Right cardiac atrium (tissue), 5 donors: ENCODE results near the gene ARMS2. TPM values are rescaled to one million over a fixed set of nuclear protein-coding genes. Genes with fewer than 3 reads are reported as not detected.

Experiments
- ATAC-seq, 2 donors: fragments of 200-7000 bp; cut with Tn5 transposase; one replicate each; pipeline versions ENCODE4 v1.8.0 to v1.9.1; 2020; ENCODE audit warnings: moderate library complexity in 2 of 2, mild to moderate bottlenecking in 1 of 2
- DNase-seq, 3 donors: peaks; one replicate each; pipeline ENCODE4 v3.0.0-alpha.2; 2020
- H3K27ac ChIP-seq: one replicate; pipeline ENCODE4 v1.5.1; 2013; ENCODE audit warnings: mild to moderate bottlenecking, low read length, control low read depth, moderate library complexity
- H3K27me3 ChIP-seq: one replicate; pipeline ENCODE4 v1.6.1; 2013; ENCODE audit not compliant: control insufficient read depth, insufficient read depth
- H3K4me1 ChIP-seq: one replicate; pipeline ENCODE4 v1.6.1; 2013; ENCODE audit warnings: low read length; ENCODE audit not compliant: control insufficient read depth, insufficient read depth
- H3K4me3 ChIP-seq: one replicate; pipeline ENCODE4 v1.5.1; 2013; ENCODE audit warnings: low read length, control low read depth
- H3K9me3 ChIP-seq: one replicate; pipeline ENCODE4 v1.6.1; 2013; ENCODE audit warnings: low read length; ENCODE audit not compliant: control insufficient read depth
- WGBS: extraction: QIAGEN DNeasy Blood & Tissue Kit; methylation state at CpG from one replicate; pipeline ENCODE4 v1.1.7; 2013; 5-methylcytosine and 5-hydroxymethylcytosine counted together
- intact Hi-C, 4 donors: fragments of 100-400 bp; cut with DNase I; formaldehyde crosslinking; loops; one replicate each; pipeline versions ENCODE4 v1.11.0 to v1.14.0; 2022 to 2023
- polyA plus RNA-seq: library from polyadenylated mRNA; stranded (reverse); fragments of 200-250 nt; gene quantifications from one replicate; pipeline ENCODE4 v1.2.3, GENCODE V29; 2013
- total RNA-seq, 4 donors: library from RNA; stranded (reverse); fragmentation: NEBNext Ultra II Directional; extraction: Animal tissue kit (Norgen Biotek cat#: 25700); gene quantifications; one replicate each; pipeline ENCODE4 v1.2.1, GENCODE V29; 2021
- donor health status: healthy with polysubstance abuse.
- donor health status: DM: no; HTN: yes; CAD: no.
- donor health status: DM: no; HTN: no; CAD: no.
- donor health status: DM: no; HTN: yes; CAD: no; lungs with severe emphysema.
- donor health status: DM: yes; HTN: yes; CAD: no.

The ARMS2 gene
- total and polyA plus RNA-seq, 5 donors: not detected

DNA sequence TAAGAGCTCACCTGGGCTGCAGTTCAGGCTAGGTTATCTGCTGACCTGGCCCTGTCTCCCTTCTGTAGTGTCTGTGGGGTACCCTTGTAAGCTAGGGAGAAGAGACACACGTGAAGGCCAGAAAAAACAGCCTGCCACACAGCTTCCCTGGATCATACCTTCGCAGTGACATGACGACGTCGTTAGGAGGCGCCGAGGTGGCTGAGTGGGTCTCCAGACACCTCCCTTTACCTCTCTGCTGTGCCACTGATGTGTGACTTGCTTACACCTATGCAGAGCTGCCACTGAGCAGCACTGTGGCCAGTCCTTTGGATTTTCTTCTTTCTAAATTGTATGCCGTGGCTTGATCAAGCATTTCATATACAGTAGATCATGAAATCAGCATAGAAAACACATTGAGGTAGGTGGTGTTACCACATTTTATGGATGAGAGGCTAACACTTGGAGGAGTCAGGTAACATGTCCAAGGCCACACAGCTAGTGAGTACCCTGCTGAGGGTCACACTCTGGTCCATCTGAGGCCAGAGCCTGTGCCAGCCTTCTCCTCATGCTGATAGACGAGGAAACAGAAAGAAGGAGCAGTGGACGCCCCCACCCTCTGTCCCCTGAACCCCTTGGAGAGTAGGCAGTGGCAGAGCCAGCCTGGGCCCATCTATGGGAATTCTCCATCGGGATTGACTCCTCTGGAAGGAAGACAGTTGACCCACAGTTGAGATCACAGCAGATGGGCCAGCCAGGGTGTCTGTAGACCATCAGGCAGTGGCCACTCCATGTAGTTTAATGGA lies 30.0 kb downstream of the ARMS2 start:
- DNase-seq: no peak
- no peaks in the 10 kb centered on the region for H3K27me3 ChIP-seq
- peaks cover 8% of the 10 kb centered on the region for H3K4me1 ChIP-seq
- 92% methylated on average over 11 of the region's 11 CpGs for WGBS
- no peaks in the 10 kb centered on the region for H3K9me3 ChIP-seq
- intact Hi-C loops: no loop called here
- H3K27ac ChIP-seq: no peak overlapping the region
- no peak for ATAC-seq
- no peak overlapping the region for H3K4me3 ChIP-seq

DNA sequence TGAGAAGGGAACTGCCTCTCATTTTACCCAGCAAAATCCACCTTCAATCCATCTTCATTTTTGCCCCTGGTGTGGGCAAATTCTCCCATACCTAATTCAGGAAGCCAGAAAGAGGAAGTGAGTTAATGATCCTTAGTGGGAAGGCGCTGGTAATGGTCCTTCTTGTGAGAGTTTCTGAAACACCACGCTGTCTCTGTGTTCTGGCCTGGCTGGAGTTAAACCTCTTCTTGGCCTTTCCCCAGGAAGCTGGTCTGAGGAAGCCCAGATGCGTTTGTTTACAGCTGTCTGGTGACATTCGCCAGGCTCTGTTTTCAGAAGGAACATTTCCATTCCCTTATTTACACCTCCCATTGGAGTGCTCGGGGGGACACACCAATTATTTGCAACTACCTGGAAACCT lies 31.2 kb downstream of the ARMS2 start:
- intact Hi-C loops: no loop called here
- Histone ChIP-seq H3K27me3 (no peaks in the 10 kb centered on the region), H3K4me3 (no peak overlapping the region), H3K27ac (no peak overlapping the region), H3K4me1 (peaks cover 8% of the 10 kb centered on the region), H3K9me3 (no peaks in the 10 kb centered on the region)
- DNase-seq (no peak), ATAC-seq (peak; percentile 16 to 36)
- 13% methylated on average over 5 of the region's 5 CpGs for WGBS

DNA sequence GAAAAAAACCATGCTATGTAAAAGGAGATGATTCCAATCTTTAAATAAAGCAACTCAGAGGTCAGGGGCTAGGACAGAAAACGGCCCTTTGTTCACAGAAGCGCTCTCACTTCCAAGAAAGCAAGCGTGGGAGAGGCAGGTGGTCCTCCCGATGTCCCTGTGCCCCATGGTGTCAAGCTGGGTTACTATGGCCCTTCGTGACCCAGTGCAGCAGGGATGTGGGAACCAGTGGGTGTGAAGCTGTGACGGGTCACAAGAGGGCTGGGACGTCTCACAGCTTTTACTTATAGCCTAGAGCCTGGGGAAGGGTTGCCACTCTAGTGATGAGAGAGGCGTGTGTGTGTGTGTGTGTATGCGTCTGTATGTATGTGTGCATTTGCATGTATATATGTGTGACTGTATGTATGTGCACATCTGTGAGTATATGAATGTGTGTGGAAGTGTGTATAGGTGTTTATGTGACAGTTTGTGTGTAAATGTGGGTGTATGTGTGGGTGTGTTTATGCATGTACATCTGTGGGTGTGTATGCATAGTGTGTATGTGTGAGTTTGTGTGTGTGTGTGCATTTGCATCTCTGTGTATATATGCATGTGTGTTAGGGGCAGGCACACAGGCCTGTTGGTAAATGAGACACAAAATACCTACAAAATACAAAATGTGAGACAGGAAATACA lies 32.1 kb downstream of the ARMS2 start:
- ATAC-seq: peak in 1 of 2 donors; percentile 9
- 64% methylated on average over 9 of the region's 9 CpGs for WGBS
- Histone ChIP-seq H3K9me3 (no peaks in the 10 kb centered on the region), H3K27me3 (no peaks in the 10 kb centered on the region), H3K27ac (no peak overlapping the region), H3K4me3 (no peak overlapping the region), H3K4me1 (peaks cover 8% of the 10 kb centered on the region)
- DNase-seq: no peak
- intact Hi-C loops: no loop called here

DNA sequence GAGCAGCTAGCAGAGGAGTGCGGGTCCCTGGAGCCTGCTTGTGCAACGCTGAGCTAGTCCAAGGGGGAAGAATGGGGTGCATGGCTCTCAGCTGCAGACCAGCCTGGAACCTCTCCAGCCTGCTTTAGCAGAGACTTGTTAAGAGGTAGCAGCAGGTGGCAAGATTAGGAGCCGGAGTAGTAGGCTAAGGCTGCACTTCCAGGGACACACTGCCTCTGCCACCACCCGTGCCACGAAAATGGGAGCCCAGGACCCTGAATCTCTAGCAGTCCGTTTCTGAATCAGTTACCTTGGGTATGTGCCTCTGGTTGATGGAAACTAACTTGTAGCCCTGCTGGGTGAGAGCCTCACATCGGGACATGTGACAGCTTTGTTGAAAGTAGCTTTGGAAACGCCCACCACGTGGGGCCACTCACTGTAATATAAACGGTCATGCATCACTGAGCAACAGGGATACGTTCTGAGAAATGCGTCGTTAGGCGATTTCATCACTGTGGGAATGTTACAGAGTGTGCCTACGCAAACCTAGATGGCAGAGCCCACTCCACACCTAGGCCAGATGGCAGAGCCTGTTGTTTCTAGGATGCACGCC lies 32.8 kb downstream of the ARMS2 start:
- 63% methylated on average over 16 of the region's 16 CpGs for WGBS
- no peak overlapping the region for H3K27ac ChIP-seq
- DNase-seq: no peak

DNA sequence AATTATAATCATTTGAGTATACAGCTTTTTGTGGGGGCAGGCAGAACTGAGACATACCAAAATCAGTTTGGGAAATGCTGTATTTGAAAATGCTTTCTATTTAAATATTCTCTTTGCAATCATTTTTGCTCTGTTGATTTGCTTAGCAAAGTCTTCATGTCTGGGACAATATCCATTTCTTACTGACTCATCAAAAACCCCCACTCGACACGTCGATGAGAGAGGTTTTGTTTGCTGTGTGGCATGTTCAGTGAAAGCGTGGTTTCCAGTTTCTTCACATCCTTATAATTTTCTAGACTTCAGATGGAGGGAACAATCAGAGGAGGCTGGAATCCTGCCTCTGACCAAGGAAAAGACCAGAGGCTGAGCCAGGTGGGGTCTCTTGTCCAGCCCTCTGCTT lies 35.8 kb downstream of the ARMS2 start:
- intact Hi-C loops: no loop called here
- Histone ChIP-seq H3K27ac (no peak overlapping the region), H3K9me3 (no peaks in the 10 kb centered on the region), H3K4me1 (peaks cover 11% of the 10 kb centered on the region), H3K27me3 (no peaks in the 10 kb centered on the region), H3K4me3 (no peak overlapping the region)
- 74% methylated on average over 4 of the region's 4 CpGs for WGBS
- DNase-seq: no peak
- ATAC-seq: no peak

More for the DNA sequence above, 32.8 kb downstream of the ARMS2 start:
- Histone ChIP-seq H3K4me3 (no peak overlapping the region), H3K4me1 (peaks cover 8% of the 10 kb centered on the region), H3K27me3 (no peaks in the 10 kb centered on the region), H3K9me3 (no peaks in the 10 kb centered on the region)
- ATAC-seq: peak; percentile 27 to 69
- intact Hi-C loops: no loop called here

DNA sequence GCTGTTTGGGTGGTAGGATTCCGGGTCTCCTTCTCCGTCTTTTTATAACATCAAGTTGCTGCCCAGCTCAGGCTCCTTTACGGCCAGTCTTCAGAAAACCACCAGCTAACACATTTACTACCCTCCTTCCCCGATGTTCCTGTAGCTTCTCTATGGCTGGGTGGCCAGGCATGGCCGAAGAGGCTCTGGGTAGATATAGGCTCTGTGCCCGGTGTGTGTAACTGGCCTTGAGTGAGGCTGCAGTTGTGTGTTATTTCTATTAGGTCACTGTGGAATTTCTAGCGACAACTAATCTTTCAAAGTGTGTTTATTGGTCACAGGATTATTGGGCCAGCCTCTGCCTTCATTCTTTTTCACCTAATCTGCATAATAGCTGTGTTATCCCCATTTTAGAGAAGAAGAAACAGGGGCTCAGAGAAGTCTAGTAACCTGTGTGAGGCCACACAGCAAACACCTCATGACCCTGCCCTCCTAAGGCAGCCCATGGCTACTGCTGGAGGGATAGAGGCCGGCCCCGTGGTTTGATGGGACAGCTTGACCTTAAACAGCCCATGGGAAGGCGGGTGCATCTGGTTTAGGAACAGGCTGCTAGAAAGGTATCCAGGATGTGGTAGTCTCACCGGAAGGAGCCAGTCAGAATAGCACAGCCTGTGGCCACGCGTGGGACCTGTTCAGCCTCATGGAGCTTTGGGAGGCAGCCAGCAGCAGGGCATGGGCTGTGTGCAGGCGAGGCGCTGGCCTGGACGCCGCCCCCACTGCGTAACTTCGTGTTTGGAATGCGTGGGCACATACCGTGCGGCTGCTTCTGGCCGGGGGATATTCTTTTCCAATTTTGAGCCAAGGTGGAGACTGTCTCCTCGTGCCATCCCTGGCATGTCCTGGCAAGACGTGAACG lies 36.6 kb downstream of the ARMS2 start:
- H3K9me3 ChIP-seq: no peaks in the 10 kb centered on the region
- H3K27ac ChIP-seq: no peak overlapping the region
- H3K4me1 ChIP-seq: peaks cover 8% of the 10 kb centered on the region
- intact Hi-C loops: no loop called here
- WGBS: 81% methylated on average over 26 of the region's 26 CpGs
- DNase-seq: peak in 1 of 3 donors; percentile 70
- ATAC-seq: peak in 1 of 2 donors; percentile 15
- H3K4me3 ChIP-seq: no peak overlapping the region
- no peaks in the 10 kb centered on the region for H3K27me3 ChIP-seq

DNA sequence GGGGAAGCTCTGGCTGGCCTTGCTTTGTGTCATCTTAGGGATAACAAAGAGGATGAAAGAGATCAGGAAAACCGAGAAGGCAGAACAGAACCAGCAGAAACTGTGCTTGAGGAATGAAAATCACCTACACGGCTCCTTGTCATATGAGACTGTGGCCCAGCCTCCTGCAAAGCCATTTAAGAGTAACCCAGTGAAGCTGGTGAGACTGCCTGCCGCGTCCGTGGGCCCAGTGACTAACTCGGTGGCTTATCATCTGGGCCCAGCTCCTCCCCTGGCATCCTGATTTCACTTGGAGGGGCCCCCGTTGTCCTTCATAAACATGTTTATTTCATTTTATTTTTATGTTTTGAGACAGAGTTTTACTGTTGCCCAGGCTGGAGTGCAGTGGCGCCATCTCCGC lies 37.6 kb downstream of the ARMS2 start:
- DNase-seq (no peak), ATAC-seq (no peak)
- no peak overlapping the region for H3K4me3 ChIP-seq
- WGBS: 84% methylated on average over 9 of the region's 9 CpGs
- H3K27me3 ChIP-seq: no peaks in the 10 kb centered on the region
- intact Hi-C loops: no loop called here
- no peak overlapping the region for H3K27ac ChIP-seq
- no peaks in the 10 kb centered on the region for H3K9me3 ChIP-seq
- peaks cover 8% of the 10 kb centered on the region for H3K4me1 ChIP-seq

DNA sequence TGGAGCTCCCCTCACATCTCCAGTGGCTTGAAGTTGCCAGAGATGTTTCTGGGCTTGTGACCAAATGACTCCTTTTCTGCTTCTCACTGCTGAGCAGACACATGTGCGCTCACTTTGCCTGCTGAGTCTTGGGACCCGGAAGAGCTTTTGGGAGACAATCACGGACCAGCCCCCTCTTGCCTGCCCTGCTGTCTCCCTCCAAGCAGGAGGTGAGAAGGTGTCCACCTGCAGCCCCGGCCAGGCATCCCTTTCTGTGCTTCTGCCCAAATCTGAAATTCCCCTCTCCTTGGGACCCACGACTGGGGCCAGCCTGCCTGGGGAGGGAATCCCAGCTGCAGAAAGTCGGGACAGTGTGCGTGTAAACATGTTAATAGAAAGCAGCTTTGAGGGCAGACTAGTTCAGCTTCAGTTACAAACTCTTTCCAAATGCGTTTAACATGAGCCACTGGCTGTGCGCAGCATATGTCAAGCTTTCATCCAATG lies 38.6 kb downstream of the ARMS2 start:
- no peak overlapping the region for H3K27ac ChIP-seq
- 65% methylated on average over 9 of the region's 9 CpGs for WGBS
- ATAC-seq (peak in 1 of 2 donors; percentile 38), DNase-seq (peak in 1 of 3 donors; percentile 54)
- H3K9me3 ChIP-seq: no peaks in the 10 kb centered on the region
- peaks cover 6% of the 10 kb centered on the region for H3K4me1 ChIP-seq
- H3K27me3 ChIP-seq: no peaks in the 10 kb centered on the region
- no peak overlapping the region for H3K4me3 ChIP-seq
- intact Hi-C loops: no loop called here

DNA sequence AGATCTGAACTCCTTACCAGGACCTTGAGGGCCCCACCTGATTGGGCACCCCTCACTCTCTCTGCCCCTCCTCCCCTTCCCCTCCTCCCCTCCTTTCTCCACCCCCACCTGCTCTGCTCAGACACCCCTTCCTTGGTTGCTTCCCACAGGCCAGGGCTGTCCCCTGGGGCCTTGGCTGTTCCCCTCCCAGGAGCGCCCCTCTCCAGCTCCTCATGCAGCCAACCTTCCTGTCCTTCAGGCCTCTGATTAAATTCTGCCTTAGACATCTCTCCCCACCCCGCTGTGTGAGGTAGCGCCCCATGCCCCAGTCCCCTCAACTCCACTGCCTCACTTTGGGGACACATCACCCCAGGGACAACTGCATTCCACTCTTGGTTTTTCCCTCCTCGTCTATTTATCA lies 39.3 kb downstream of the ARMS2 start:
- WGBS: 85% methylated on average over 4 of the region's 4 CpGs

DNA sequence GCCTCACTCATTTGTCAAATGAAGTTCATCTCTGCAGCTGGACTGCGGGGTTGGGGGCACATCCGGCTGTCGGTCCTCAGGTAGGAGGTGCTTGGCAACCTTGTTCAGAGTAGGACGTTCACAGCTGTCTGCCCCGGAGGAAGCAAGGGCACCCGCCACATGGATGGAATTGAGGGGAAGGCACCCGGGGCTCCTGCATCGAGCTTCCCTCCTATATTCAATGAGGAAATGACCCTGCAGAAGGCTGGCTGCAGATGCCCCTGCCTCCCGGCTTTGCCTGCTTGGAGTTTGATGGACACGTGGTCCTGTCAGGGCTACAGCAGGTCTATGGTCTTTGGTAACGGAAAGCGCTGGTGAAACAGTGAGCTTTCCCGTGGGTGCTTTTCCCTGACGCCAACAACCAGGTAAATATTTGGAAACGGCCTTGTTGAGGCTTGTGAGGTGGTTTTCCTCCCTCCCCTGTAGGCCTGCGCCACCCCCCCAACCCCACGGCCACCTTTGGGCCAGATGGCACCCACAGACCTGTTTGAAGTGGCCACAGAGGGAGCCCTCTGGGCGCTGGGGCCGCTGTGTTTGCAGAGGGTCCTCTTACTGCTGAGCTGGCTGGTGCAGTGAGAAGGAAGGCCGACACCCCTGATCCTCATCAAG lies 39.8 kb downstream of the ARMS2 start:
- Histone ChIP-seq H3K27me3 (no peaks in the 10 kb centered on the region), H3K4me3 (no peak overlapping the region), H3K27ac (no peak overlapping the region), H3K4me1 (peaks cover 10% of the 10 kb centered on the region), H3K9me3 (no peaks in the 10 kb centered on the region)
- intact Hi-C loops: no loop called here
- DNase-seq (peak in 1 of 3 donors; percentile 45), ATAC-seq (no peak)
- 86% methylated on average over 20 of the region's 20 CpGs for WGBS

More for the DNA sequence above, 39.3 kb downstream of the ARMS2 start:
- intact Hi-C loops: no loop called here
- Histone ChIP-seq H3K4me3 (no peak overlapping the region), H3K27me3 (no peaks in the 10 kb centered on the region), H3K27ac (no peak overlapping the region), H3K4me1 (peaks cover 6% of the 10 kb centered on the region), H3K9me3 (no peaks in the 10 kb centered on the region)
- no peak for ATAC-seq
- DNase-seq: peak in 1 of 3 donors; percentile 47
